IMR-90 (cell line): ENCODE data around the gene RPS2. TPM values are rescaled to one million over a fixed set of nuclear protein-coding genes. Genes with fewer than 3 reads are reported as not detected.

ENCODE experiments used
- ATAC-seq: fragments of 200-7000 bp; cut with Tn5 transposase; 2 replicates; pipeline ENCODE4 v1.9.1; 2020; ENCODE audit warnings: low read depth, mild to moderate bottlenecking, moderate library complexity
- BruUV-seq: library from RNA; stranded (reverse); fragments of 400-500 nt; replicated peaks from 2 replicates; lab custom pipeline; 2021; lab: Mats Ljungman, UMichigan
- CTCF ChIA-PET: fragments of 300-600 bp; formaldehyde crosslinking; extraction: SDS; loops from one replicate; lab custom pipeline; 2021; ENCODE audit warnings: antibody characterized with exemption; lab: Yijun Ruan, JAX
- POLR2A ChIA-PET: fragments of 300-600 bp; sonication (Branson Sonifier 250); formaldehyde crosslinking; loops from one replicate; lab custom pipeline; 2022; ENCODE audit warnings: antibody characterized with exemption; ENCODE audit not compliant: unreplicated experiment; lab: Charles Lee
- DNase-seq: peaks from one replicate; pipeline ENCODE4 v3.0.0; 2013
- H2AFZ ChIP-seq: replicated peaks from 2 replicates; pipeline ENCODE3; 2013; ENCODE audit warnings: low read length, mild to moderate bottlenecking; ENCODE audit not compliant: poor library complexity
- H2AK5ac ChIP-seq: 2 replicates; pipeline ENCODE4 v1.6.1; 2013; ENCODE audit warnings: low read depth, low read length, inconsistent platforms
- H2AK9ac ChIP-seq: replicated peaks from 2 replicates; pipeline ENCODE3; 2013; ENCODE audit warnings: mild to moderate bottlenecking, low read depth, low read length, moderate library complexity; ENCODE audit not compliant: poor library complexity
- H2BK120ac ChIP-seq: 2 replicates; pipeline ENCODE4 v1.6.1; 2013; ENCODE audit warnings: low read depth, low read length, inconsistent platforms
- H2BK15ac ChIP-seq: 3 replicates; pipeline ENCODE4 v1.6.1; 2013; ENCODE audit warnings: low read depth, low read length, inconsistent platforms
- H2BK20ac ChIP-seq: 2 replicates; pipeline ENCODE4 v1.6.1; 2013; ENCODE audit warnings: low read depth, mild to moderate bottlenecking, inconsistent platforms, low read length, moderate library complexity
- H2BK5ac ChIP-seq: 2 replicates; pipeline ENCODE4 v1.6.1; 2013; ENCODE audit warnings: mild to moderate bottlenecking, low read depth, low read length, inconsistent platforms; ENCODE audit not compliant: poor library complexity, severe bottlenecking
- H3K14ac ChIP-seq: replicated peaks from 2 replicates; pipeline ENCODE4 v1.6.1; 2013; ENCODE audit warnings: low read depth, low read length, inconsistent platforms
- H3K18ac ChIP-seq: 2 replicates; pipeline ENCODE4 v1.6.1; 2013; ENCODE audit warnings: low read depth, low read length, control low read depth
- H3K23ac ChIP-seq: 2 replicates; pipeline ENCODE4 v1.6.1; 2013; ENCODE audit warnings: low read depth, low read length, inconsistent platforms
- H3K27ac ChIP-seq: 2 replicates; pipeline ENCODE4 v1.5.1; 2013; ENCODE audit warnings: mild to moderate bottlenecking, control low read depth, low read length; ENCODE audit not compliant: insufficient read depth
- H3K27me3 ChIP-seq: 2 replicates; pipeline ENCODE4 v1.6.1; 2013; ENCODE audit warnings: low read length; ENCODE audit not compliant: control insufficient read depth, insufficient read depth
- H3K36me3 ChIP-seq: 2 replicates; pipeline ENCODE4 v1.6.1; 2013; ENCODE audit warnings: low read length, mixed read lengths; ENCODE audit not compliant: control insufficient read depth, insufficient read depth
- H3K4ac ChIP-seq: 2 replicates; pipeline ENCODE4 v1.6.1; 2013; ENCODE audit warnings: low read depth, low read length, inconsistent platforms
- H3K4me1 ChIP-seq: 2 replicates; pipeline ENCODE4 v1.6.1; 2013; ENCODE audit warnings: low read length, mixed read lengths; ENCODE audit not compliant: control insufficient read depth, insufficient read depth
- H3K4me2 ChIP-seq: 2 replicates; pipeline ENCODE4 v1.6.1; 2013; ENCODE audit warnings: low read depth, mild to moderate bottlenecking, control low read depth, low read length, moderate library complexity
- H3K4me3 ChIP-seq: 2 replicates; pipeline ENCODE4 v1.5.1; 2013; ENCODE audit warnings: low read depth, mild to moderate bottlenecking, control low read depth, low read length, moderate library complexity; ENCODE audit not compliant: insufficient read depth
- H3K56ac ChIP-seq: 2 replicates; pipeline ENCODE4 v1.6.1; 2013; ENCODE audit warnings: low read length, inconsistent platforms; ENCODE audit not compliant: insufficient read depth; ENCODE audit errors: extremely low read depth
- H3K79me1 ChIP-seq, 2 experiments: 2 replicates each; pipeline ENCODE4 v1.6.1; 2013; ENCODE audit warnings: low read length in 2 of 2, inconsistent platforms in 1 of 2, low read depth in 1 of 2
- H3K9ac ChIP-seq: 2 replicates; pipeline ENCODE4 v1.6.1; 2013; ENCODE audit warnings: low read depth, low read length, control low read depth
- H3K9me1 ChIP-seq: 2 replicates; pipeline ENCODE4 v1.6.1; 2013; ENCODE audit warnings: low read length, inconsistent platforms; ENCODE audit not compliant: insufficient read depth
- H3K9me3 ChIP-seq: 2 replicates; pipeline ENCODE4 v1.6.1; 2013; ENCODE audit warnings: low read length; ENCODE audit not compliant: control insufficient read depth, insufficient read depth
- H4K20me1 ChIP-seq: 2 replicates; pipeline ENCODE4 v1.6.1; 2013; ENCODE audit warnings: low read length, inconsistent platforms; ENCODE audit not compliant: insufficient read depth
- H4K5ac ChIP-seq: 2 replicates; pipeline ENCODE4 v1.6.1; 2013; ENCODE audit warnings: mild to moderate bottlenecking, low read depth, low read length, control low read depth
- H4K8ac ChIP-seq, 2 experiments: 2 replicates each; pipeline ENCODE4 v1.6.1; 2013; ENCODE audit warnings: low read depth in 2 of 2, low read length in 2 of 2, control low read depth in 1 of 2, inconsistent platforms in 1 of 2
- H4K91ac ChIP-seq: 2 replicates; pipeline ENCODE4 v1.6.1; 2013; ENCODE audit warnings: low read depth, low read length, inconsistent platforms; ENCODE audit not compliant: insufficient read depth
- BHLHE40 ChIP-seq: fragments of 150-350 bp; IDR thresholded peaks from 2 replicates; pipeline ENCODE4 v1.6.1; 2016; ENCODE audit warnings: mild to moderate bottlenecking, low read depth, low read length
- CEBPB ChIP-seq: IDR thresholded peaks from 2 replicates; pipeline ENCODE4 v1.6.1; 2012; ENCODE audit warnings: low read depth, low read length, improper control_type of control experiment
- CHD1 ChIP-seq: IDR thresholded peaks from 2 replicates; pipeline ENCODE4 v1.6.1; 2012; ENCODE audit warnings: low read depth, low read length, improper control_type of control experiment
- CTCF ChIP-seq: conservative IDR thresholded peaks from 2 replicates; pipeline ENCODE4 v1.5.1; 2012; ENCODE audit warnings: mild to moderate bottlenecking, low read depth, low read length, improper control_type of control experiment
- ELK1 ChIP-seq: fragments of 150-350 bp; IDR thresholded peaks from 2 replicates; pipeline ENCODE4 v1.6.1; 2016; ENCODE audit warnings: low read depth, mild to moderate bottlenecking, low read length, moderate library complexity, borderline replicate concordance
- MAFK ChIP-seq: IDR thresholded peaks from 2 replicates; pipeline ENCODE4 v1.6.1; 2012; ENCODE audit warnings: low read depth, low read length, improper control_type of control experiment
- MAZ ChIP-seq: IDR thresholded peaks from 2 replicates; pipeline ENCODE4 v1.6.1; 2012; ENCODE audit warnings: low read depth, mild to moderate bottlenecking, low read length, improper control_type of control experiment, moderate library complexity, borderline replicate concordance
- MXI1 ChIP-seq: IDR thresholded peaks from 2 replicates; pipeline ENCODE4 v1.6.1; 2012; ENCODE audit warnings: low read depth, mild to moderate bottlenecking, low read length, moderate library complexity, borderline replicate concordance
- NFE2L2 ChIP-seq: fragments of 150-350 bp; IDR thresholded peaks from 2 replicates; pipeline ENCODE4 v1.6.1; 2016; ENCODE audit warnings: low read depth, mild to moderate bottlenecking, low read length
- POLR2A ChIP-seq: IDR thresholded peaks from 2 replicates; pipeline ENCODE4 v1.6.1; 2012; ENCODE audit warnings: mild to moderate bottlenecking, low read depth, low read length
- RCOR1 ChIP-seq: IDR thresholded peaks from 2 replicates; pipeline ENCODE4 v1.6.1; 2012; ENCODE audit warnings: mild to moderate bottlenecking, low read length, improper control_type of control experiment; ENCODE audit not compliant: insufficient replicate concordance
- RFX5 ChIP-seq: IDR thresholded peaks from 2 replicates; pipeline ENCODE4 v1.8.0; 2012; ENCODE audit warnings: low read depth, mild to moderate bottlenecking, low read length, moderate library complexity
- SMC3 ChIP-seq: fragments of 150-350 bp; IDR thresholded peaks from 2 replicates; pipeline ENCODE4 v1.6.1; 2016; ENCODE audit warnings: low read depth, mild to moderate bottlenecking, antibody characterized with exemption, low read length, moderate library complexity
- USF2 ChIP-seq: fragments of 150-350 bp; IDR thresholded peaks from 2 replicates; pipeline ENCODE4 v1.6.1; 2017; ENCODE audit warnings: mild to moderate bottlenecking, antibody characterized with exemption, low read length, low read depth
- WGBS, 2 experiments: methylation state at CpG; one replicate each; pipeline versions ENCODE4 v1.1.5 to v1.1.7; 2013; ENCODE audit warnings: missing lambda C conversion rate in 2 of 2; ENCODE audit not compliant: insufficient read length in 1 of 2; ENCODE audit errors: extremely low coverage in 2 of 2; 5-methylcytosine and 5-hydroxymethylcytosine counted together
- dilution Hi-C: fragments of 300-500 bp; cut with HindIII; formaldehyde crosslinking; loops from one replicate; pipeline ENCODE4 v1.14.3; 2018; ENCODE audit warnings: low sequenced_read_pairs; ENCODE audit not compliant: unreplicated experiment
- in situ Hi-C: fragments of 300-500 bp; cut with MboI; formaldehyde crosslinking; loops from 3 replicates; pipeline ENCODE4 v1.14.3; 2019; ENCODE audit warnings: low sequenced_read_pairs, inconsistent platforms, mixed read lengths
- intact Hi-C: fragments of 100-400 bp; cut with micrococcal nuclease; formaldehyde crosslinking; loops from 2 replicates; pipeline ENCODE4 v1.10.0; 2022
- polyA plus RNA-seq, 3 experiments: library from polyadenylated mRNA; depleted of rRNA; stranded (reverse); fragments of >200 nt; gene quantifications; 2 replicates each; pipeline ENCODE4 v1.2.3, GENCODE V29; 2012; ENCODE audit warnings: low replicate concordance in 1 of 3
- total RNA-seq: library from RNA; depleted of rRNA; stranded (reverse); fragments of >200 nt; gene quantifications from 2 replicates; pipeline ENCODE4 v1.2.3, GENCODE V29; 2012

Gene RPS2
- total and polyA plus RNA-seq, 2 of the 4 experiments (the other 2 are of a cell fraction), result 2,703 to 6,941 TPM

- H3K4ac ChIP-seq, result no peak overlapping the region
- no peak for ATAC-seq
- POLR2A ChIA-PET, result no interaction called here
- DNase-seq, result no peak
- H2AFZ ChIP-seq, result no peak overlapping the region
- no peak overlapping the region for H3K9ac ChIP-seq
- intact Hi-C loops (loop anchor here (5.0 kb wide), 1 partner anchor 140 kb away; no protein-coding TSS in a partner anchor), in situ Hi-C loops (no loop called here), dilution Hi-C loops (no loop called here)
- no peak overlapping the region for H2BK15ac ChIP-seq
- H2BK20ac ChIP-seq, result no peak overlapping the region
- H4K20me1 ChIP-seq, result peaks cover 70% of the 10 kb centered on the region
- no peaks in the 10 kb centered on the region for H3K9me3 ChIP-seq
- H3K27me3 ChIP-seq, result no peaks in the 10 kb centered on the region
- no peak overlapping the region for H2BK5ac ChIP-seq
- no peak overlapping the region for H3K4me2 ChIP-seq
- H2AK9ac ChIP-seq, result no peak overlapping the region
- no peak overlapping the region for H3K23ac ChIP-seq
- H3K4me3 ChIP-seq, result no peak overlapping the region
- no peak overlapping the region for H4K91ac ChIP-seq
- H3K27ac ChIP-seq, result no peak overlapping the region
- 97% methylated on average over 30 of the region's 47 CpGs; no CpG with 5 or more reads in 1 of the 2 experiments for WGBS, 2 experiments
- H3K79me1 ChIP-seq, result peaks cover 10 to 76% of the 10 kb centered on the region in 2 experiments; a peak in 3 of 4 replicates
- BruUV-seq, result no TSS peak
- peaks cover 6% of the 10 kb centered on the region; the same call in 1 of the 2 replicates for H3K9me1 ChIP-seq
- H3K4me1 ChIP-seq, result peaks cover 21% of the 10 kb centered on the region
- H2AK5ac ChIP-seq, result no peak overlapping the region
- no peak overlapping the region for H4K5ac ChIP-seq
- H3K14ac ChIP-seq, result no peak overlapping the region
- CTCF ChIA-PET, result interaction anchor here (0.9 to 1.7 kb wide), 2 partner anchors 11 to 12 kb away, joined by 3 to 8 read pairs; no protein-coding TSS in a partner anchor
- no peak overlapping the region for H3K56ac ChIP-seq
- H3K36me3 ChIP-seq, result peaks cover 57% of the 10 kb centered on the region
- no peak overlapping the region for H2BK120ac ChIP-seq
- no peak overlapping the region for H4K8ac ChIP-seq
- H3K18ac ChIP-seq, result no peak overlapping the region
- TF ChIP-seq CTCF (no peak), SMC3 (no peak), MXI1 (no peak), POLR2A (no peak), CEBPB (no peak), USF2 (no peak), MAZ (no peak), NFE2L2 (no peak), BHLHE40 (no peak), MAFK (no peak), CHD1 (no peak), RCOR1 (no peak), ELK1 (no peak), RFX5 (no peak)
These were observed 38.0 kb upstream of the RPS2 start for GRCh38 chr16:2002406-2003230.
